GOT3 (cell line): ENCODE measurements around the gene MNX1.

ENCODE experiments used
- DNase-seq: peaks from one replicate; lab custom pipeline; 2025; ENCODE audit warnings: mixed read lengths; lab: John Stamatoyannopoulos, UW

MNX1 gene

DNA sequence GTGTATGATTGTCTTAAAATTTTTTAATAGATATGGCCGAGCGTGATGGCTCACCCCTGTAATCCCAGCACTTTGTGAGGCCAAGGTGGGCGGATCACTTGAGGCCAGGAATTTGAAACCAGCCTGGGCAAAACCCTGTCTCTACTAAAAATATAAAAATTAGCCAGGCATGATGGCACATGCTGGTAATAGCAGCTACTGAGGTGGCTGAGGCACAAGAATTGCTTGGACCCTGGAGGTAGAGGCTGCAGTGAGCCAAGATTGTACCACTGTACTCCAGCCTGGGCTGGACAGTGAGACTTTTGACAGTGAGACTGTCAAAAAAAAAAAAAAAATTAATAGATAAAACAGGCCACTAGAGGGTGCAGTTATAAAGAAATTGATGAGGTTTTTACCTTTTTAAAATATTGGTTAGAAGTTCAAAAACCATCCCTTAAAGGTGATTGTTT lies 40.5 kb downstream of the MNX1 start:
- DNase-seq = no peak

DNA sequence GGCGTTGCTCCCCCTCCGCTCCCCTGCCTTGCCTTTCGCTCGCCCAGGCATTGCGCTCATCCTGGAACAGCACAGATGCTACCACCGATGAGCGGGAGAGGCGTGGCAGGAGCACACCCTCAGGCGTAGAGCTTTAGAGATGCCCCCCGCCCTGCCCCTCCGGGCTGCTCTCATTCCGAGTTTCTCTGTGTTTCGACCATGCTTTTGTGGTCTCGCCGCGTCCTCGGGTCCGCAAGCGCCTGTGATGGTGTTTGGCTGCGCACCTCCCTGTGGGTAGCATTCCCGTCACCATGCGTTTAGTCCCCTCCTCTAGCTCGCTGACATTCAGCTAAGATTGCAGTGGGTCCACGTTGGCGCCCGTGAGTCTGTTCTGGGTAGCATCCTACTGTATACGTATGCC lies 42.3 kb downstream of the MNX1 start:
- DNase-seq = no peak

DNA sequence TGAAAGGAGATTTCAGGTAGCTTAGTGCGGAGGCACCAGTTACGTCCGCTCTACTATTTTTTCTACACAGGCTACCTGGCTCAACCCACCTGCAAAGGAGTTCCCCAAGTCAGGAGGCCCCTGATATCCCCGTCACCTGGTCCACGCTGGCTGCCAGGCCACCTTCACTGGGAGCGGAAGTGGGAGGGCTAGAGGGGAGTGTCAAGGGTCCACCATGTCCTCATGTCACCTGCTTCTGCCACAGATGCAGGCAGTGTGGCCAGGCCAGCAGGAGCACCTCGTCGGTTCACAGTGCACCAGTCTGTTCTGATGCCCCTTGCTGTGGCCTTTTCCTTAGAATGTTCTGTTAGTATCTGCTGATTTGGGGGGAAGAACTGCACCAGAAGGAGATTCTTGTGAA lies 44.1 kb downstream of the MNX1 start:
- no peak for DNase-seq

DNA sequence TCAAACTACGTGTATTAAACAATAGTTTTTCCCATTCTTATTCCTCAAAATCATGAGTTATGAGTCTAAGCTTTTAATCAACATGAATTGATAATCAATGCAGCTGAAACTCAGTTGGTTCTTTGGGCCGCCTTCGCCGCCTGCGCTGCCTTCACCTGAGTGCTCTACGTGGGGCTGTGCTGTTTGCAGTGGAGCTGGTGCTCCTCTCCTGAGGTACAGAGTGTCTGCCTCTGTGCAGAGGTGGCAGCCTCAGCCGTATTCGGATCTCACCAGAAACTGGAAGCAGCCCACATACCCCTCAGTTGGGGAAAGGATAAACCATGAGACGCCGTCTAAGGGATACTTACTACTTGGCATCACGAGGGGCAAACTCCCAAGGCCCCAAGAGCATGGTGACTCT lies 45.5 kb downstream of the MNX1 start:
- DNase-seq = no peak

DNA sequence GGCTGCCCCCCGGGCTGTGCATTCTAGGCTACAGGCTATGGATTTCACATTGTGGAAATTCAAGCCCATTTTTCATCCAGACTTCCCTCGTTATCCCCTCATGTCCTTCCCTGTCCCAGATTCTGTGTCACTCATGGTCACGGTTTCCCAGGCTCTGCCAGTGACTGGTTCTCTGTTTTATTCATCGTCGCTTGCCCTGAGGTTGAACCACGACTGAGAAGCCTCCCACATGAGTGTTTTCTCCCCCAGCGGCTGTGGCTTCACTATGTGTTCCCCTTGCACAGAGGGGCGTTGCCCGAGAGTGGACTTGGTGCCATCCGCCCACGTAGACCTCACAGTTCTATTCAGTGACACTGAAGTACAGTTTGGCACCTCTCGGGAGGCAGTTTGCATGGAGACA lies 47.0 kb downstream of the MNX1 start:
- no peak for DNase-seq

DNA sequence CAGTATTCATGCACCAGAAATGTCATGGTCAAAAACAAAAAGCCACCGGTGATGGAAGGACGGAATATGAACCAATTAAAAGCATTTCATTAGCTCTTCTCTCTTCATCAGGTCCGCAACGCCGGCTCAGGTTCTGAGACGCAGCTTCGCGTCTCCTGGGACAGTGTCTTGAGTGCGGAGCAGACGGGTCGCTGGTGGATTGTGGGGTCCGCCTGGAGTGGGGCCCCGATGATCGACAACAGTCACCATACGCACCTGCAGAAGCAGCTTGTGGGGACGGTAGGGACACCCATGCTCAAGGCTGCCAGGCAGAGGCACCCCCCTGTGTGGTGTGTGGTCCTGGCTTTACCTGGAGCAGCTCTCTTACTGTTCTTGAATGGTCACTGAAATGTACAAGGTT lies 47.6 kb downstream of the MNX1 start:
- DNase-seq = no peak

DNA sequence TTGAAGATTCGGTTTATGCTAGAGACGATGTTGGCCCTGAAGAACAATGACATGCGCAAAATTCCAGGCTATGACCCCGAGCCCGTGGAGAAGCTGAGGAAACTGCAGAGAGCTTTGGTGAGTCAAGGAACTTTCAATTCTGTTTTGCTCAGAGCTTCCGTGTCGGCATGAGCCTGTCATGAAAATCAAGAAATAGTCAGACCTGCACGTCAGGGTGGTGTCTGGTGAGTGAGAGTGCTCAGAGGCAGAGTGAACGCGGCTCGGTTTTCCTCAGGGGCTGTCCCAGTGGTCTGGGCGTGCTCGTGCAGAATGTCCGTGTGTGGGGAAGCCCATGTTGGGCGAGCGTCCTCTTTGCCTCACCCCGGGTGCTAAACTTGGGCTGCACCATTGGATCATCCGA lies 48.3 kb downstream of the MNX1 start:
- no peak for DNase-seq

DNA sequence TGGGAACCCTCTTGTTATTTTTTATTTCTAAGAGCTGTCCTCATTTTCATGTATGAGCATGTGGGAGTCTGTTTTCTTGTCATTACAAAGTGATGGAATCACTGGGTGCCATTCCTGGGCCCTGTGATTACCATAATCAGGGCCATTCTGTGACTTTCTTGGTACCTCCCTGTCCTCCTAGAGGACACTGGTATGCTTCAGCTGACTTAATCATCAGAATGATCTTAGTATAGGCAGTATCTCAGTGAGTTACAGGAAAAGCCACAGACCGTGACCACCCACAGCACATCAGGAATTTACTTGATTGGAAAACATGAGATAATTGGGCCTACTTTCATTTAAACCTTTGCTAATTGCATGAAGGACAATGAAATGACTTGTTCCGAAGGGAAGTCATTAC lies 53.7 kb downstream of the MNX1 start:
- DNase-seq = no peak

DNA sequence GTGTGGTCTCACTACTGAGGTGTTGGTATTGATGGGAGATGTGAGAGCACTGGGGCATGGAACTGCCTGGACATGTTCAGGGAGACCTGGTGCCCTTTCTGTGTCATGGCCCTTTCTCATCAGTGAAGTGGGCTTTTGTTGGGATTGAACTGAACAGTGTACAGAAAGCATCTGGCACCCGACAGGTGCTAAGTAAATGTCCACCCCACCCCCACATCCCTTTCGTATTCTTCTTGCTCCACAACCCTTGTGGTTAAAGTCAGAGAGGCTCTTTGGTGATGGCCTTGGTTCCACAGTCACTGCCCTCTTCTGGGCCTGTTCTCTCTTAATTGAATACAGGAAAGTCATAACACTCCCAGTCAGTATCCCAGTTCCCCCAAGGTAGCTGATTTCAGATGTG lies 55.5 kb downstream of the MNX1 start:
- DNase-seq = no peak
